Measurements from ENCODE around the gene FCHSD2.

Gene FCHSD2

DNA sequence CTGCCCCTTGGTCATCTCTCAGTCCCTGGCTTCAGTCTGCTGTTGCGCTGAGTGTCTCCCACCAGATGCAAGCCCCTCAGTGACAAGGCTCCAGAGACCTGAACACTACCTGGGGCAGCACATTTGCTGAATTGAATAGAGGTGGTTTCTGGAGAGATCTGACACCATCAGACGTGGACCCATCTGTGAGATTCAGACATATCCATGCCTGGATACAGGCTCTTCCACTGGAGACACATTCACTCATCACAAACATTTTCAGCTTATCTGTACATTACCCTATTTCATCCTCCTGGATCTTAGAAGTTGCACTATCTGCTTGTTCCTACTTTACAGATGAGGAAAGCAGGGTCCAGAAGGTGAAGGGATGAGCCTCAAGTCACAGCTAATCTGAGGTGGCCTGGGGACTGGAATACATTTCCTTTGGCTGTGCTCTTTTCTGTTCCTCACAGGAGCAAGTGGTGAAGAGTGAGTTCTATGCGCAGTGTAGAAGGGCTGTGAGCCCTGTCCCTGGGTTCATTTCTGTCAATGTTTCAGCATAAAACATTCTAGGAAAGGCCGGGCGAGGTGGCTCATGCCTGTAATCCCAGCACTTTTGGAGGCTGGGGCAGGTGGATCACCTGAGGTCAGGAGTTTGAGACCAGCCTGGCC, 308.9 kb downstream of the FCHSD2 start:
- TF ChIP-seq, protein P1, sequence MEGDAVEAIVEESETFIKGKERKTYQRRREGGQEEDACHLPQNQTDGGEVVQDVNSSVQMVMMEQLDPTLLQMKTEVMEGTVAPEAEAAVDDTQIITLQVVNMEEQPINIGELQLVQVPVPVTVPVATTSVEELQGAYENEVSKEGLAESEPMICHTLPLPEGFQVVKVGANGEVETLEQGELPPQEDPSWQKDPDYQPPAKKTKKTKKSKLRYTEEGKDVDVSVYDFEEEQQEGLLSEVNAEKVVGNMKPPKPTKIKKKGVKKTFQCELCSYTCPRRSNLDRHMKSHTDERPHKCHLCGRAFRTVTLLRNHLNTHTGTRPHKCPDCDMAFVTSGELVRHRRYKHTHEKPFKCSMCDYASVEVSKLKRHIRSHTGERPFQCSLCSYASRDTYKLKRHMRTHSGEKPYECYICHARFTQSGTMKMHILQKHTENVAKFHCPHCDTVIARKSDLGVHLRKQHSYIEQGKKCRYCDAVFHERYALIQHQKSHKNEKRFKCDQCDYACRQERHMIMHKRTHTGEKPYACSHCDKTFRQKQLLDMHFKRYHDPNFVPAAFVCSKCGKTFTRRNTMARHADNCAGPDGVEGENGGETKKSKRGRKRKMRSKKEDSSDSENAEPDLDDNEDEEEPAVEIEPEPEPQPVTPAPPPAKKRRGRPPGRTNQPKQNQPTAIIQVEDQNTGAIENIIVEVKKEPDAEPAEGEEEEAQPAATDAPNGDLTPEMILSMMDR (IDR thresholded peaks at IDR 0.05; ENCODE audit: extremely low read depth, missing control alignments), result no peak
- no peak for DNase-seq (ENCODE audit: low spot score)

DNA sequence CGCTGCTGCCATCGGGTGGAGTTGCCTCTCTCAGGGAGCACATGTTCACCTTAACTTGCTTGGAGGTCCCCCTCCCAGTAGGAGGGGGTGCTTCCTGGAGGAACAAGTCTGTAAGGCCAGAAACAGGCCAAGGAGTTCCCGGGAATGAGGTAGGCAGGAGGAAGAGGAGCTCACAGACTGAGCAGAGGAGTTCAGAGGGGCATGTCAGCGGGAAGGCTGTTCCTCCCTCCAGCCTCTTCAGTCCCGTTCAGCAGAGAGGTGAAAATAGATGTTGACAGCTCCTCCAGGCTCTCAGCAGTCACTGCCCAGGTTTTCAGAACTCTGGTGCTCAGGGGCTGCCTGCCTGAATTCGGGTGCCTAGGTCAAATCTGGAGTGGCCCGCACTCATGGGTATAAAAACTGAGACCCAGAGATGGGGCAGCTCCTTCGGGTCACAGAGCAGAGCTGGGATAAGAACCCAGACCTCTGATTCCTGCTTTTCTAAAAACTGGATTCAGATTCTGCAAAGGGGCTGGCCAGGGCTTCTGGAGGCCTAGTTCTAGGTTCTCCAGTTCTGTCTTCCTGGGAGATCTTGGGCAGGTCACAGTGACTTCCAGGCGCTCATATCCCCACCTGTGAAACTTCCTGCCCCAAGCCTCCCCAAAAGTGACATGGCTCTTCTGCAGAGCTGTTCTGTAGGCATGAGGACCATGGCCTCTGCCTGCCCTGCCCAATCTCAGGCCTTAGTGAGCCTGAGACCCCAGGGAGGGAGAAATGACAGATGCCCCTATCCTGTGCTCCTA, 309.6 kb downstream of the FCHSD2 start:
- no peak for DNase-seq (ENCODE audit: low spot score)
- TF ChIP-seq, protein P1 (IDR thresholded peaks at IDR 0.05; ENCODE audit: extremely low read depth, missing control alignments), result no peak

DNA sequence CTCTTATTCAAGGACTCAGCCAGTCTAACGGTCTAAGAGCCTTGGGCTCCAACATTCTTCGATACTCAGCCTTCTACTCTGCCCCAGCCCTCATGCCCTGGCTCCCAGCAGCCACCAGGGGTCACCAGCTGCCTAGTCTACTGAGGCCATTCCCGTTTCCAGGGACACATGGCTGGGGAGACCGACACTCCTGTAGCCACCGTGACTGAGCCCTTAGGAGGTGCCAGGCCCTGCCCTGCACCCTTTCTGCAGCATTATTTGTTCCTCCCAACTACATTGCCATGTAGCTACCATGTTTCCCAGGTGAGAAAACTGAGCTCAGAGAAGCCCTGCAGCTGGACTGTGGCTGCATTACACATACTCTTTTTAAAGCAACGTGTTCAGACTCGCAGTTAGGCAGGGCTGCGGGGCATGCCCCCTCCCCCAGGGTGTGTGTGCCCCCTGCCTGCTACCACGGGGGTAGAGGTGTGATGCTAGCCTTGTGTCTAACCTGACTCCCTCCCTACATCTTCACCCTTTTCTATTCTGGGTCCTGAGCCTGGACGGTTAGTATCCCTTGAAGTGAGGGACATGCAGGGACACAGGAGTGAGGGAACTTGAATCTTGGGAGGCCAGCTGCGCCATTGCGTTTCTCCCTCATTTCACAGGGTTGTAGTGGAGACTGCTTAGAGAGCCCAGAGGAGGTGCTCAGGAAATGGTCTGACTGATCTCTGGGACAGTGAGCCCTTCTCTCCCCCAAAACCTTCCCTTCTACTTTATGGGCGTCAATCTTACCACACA, 310.4 kb downstream of the FCHSD2 start:
- peak; percentile 52 for DNase-seq (ENCODE audit: low spot score)

DNA sequence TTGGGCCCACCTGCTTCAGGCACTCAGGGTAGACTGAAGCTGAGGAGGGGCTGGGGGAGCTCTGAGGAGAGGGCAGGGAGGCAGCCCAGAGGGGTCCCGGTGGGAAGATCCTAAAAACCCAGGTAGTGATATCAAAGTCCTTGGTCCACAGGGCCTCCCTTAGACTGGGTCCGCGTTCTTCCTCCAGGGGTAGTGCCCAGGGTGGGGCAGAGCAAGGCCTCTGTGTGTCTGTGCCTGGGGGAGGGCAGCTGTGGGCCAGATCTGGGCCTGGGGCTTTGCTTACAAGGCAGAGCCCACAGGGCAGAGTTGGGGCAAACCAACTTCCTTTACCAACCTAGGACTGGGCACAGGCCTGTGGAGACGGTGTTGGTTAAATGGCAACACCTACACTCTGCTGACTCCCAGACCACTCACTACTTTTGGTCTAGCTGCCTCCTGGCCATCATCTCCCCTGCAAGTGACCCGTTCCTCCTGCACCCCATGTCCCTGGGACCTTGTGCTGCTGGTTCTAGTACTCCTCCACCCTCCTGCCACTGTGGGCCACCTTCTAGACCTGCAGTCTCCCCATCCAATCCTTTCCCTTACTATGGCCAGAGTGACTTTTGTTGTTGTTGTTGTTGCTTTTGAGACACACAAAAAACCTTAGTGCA, 312.1 kb downstream of the FCHSD2 start:
- DNase-seq (ENCODE audit: low spot score), result no peak

More for the DNA sequence above, 310.4 kb downstream of the FCHSD2 start:
- TF ChIP-seq, protein P1 (IDR thresholded peaks at IDR 0.05; ENCODE audit: extremely low read depth, missing control alignments), result peak; percentile 61

DNA sequence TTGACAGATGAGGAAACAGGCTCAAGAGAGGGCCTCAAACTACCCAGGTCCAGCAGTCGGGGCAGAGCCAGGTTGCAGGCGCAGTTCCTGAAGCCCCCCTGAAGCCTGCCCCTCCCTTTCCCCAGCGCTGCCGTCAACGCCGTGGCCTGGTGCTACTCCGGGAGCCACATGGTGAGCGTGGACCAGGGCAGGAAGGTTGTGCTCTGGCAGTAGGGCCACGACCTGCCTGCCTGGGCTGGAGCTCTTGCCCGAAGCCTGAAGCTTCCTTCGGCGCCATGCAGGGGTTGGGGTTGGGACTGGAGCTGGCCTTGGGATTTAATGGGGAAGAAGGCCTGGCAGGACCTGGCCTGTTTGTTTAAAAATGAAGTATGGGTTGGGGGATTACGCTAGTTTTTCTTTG, 312.9 kb downstream of the FCHSD2 start:
- TF ChIP-seq, protein P1 (IDR thresholded peaks at IDR 0.05; ENCODE audit: extremely low read depth, missing control alignments), result no peak
- DNase-seq (ENCODE audit: low spot score), result no peak

More for the DNA sequence above, 312.1 kb downstream of the FCHSD2 start:
- TF ChIP-seq, protein P1 (IDR thresholded peaks at IDR 0.05; ENCODE audit: extremely low read depth, missing control alignments), result no peak

DNA sequence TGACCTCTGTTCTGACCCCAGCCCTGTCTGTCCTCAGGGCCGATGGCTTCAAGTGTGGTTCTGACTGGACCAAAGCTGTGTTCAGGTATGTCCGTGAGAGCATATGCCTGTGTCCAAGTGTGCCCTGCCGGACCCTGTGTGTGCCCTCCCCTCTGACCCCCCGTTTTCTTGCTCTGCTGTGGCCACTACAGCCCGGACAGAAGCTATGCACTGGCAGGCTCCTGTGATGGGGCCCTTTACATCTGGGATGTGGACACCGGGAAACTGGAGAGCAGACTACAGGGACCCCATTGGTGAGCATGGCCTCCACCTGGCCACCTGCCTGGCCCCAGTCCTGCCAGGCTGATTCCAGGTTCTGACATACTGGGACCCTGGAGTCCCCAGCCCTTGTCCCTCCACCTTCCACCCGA, 313.4 kb downstream of the FCHSD2 start:
- TF ChIP-seq, protein P1 (IDR thresholded peaks at IDR 0.05; ENCODE audit: extremely low read depth, missing control alignments), result no peak
- DNase-seq (ENCODE audit: low spot score), result no peak

All from GM20000 (cell line).